AG09309 (cell line): ENCODE data around the gene CCNY.

Source experiments
- DNase-seq: peaks from one replicate; pipeline ENCODE4 v3.0.0-alpha.2; 2010; ENCODE audit warnings: low read depth
- H3K4me3 ChIP-seq: 2 replicates; pipeline ENCODE4 v1.5.1; 2011; ENCODE audit warnings: mild to moderate bottlenecking, low read depth, low read length, moderate library complexity; ENCODE audit not compliant: control insufficient read depth
- CTCF ChIP-seq: IDR thresholded peaks from 2 replicates; pipeline ENCODE4 v1.5.1; 2011; ENCODE audit warnings: mild to moderate bottlenecking, low read depth, low read length, inconsistent platforms; ENCODE audit not compliant: insufficient read depth, control insufficient read depth; ENCODE audit errors: missing control alignments

The CCNY gene

DNA sequence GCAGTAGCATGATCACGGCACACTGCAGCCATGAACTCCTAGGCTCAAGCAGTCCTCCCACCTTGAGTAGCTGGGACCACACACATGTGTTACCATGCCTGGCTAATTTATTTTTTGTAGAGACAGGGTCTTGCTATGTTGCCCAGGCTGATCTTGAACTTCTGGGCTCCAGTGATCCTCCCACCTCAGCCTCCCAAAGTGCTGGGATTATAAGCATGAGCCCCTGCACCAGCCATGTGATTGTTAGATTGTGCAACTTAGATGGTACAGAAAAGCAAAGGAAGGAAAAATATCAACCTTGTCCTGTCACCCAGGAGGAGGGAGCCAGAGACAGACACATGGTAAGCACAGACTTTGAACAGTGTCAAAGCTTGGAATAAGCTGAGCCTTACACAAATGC lies 73.5 kb downstream of the CCNY start:
- no peak overlapping the region for H3K4me3 ChIP-seq
- TF ChIP-seq CTCF = no peak
- DNase-seq = no peak

GRCh38 chr10:35412003-35412723 lies 75.9 kb downstream of the CCNY start:
- no peak for DNase-seq
- TF ChIP-seq CTCF = no peak
- no peak overlapping the region for H3K4me3 ChIP-seq

DNA sequence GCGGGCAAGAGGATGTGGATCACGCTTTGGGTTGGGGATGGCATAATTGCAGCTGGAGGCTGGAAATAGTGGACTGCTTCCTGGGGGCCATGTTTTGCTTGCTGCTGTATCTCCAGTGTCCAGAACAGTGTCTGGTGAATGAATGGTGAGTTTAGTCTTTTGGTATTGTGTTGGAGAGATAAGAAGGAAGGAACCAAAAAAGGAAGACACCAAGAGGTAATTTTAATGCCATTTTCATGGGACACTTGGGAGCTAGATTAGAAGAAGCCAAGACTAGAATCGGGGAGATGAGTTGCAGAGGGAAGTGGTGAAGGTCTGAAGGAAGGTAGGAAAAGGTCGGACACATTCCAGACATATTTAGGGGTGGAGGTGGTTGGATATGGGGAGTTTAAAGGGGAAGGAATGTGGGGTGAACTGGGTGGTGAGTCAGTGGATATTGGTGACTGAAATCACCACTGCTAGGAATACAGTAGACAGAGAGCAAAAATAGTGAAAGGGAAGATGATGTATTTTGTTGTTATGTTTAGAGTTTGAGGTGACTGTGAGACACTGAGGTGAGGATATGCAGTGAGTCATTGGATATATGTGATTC lies 76.7 kb downstream of the CCNY start:
- TF ChIP-seq CTCF = no peak
- no peak overlapping the region for H3K4me3 ChIP-seq
- DNase-seq = no peak

GRCh38 chr10:35413985-35414861 lies 77.9 kb downstream of the CCNY start:
- no peak for TF ChIP-seq CTCF
- no peak for DNase-seq
- H3K4me3 ChIP-seq = no peak overlapping the region

GRCh38 chr10:35415505-35415904 lies 79.2 kb downstream of the CCNY start:
- H3K4me3 ChIP-seq = no peak overlapping the region
- DNase-seq = no peak
- TF ChIP-seq CTCF = no peak

- TF ChIP-seq CTCF = no peak
- DNase-seq = no peak
- no peak overlapping the region for H3K4me3 ChIP-seq
Observed at GRCh38 chr10:35416619-35417312, 80.5 kb downstream of the CCNY start.
